Neural progenitor cell (in vitro differentiated cells): ENCODE results near the gene RMND5A. TPM values are rescaled to one million over a fixed set of nuclear protein-coding genes. Genes with fewer than 3 reads are reported as not detected.

ENCODE experiments used
- DNase-seq: peaks from one replicate; pipeline ENCODE4 v3.0.0-alpha.2; 2016; ENCODE audit warnings: low spot score
- H2AFZ ChIP-seq: fragments of 200-600 bp; sonication (generic); replicated peaks from 2 replicates; pipeline ENCODE4 v1.6.1; 2016; ENCODE audit warnings: antibody characterized with exemption
- H3F3A ChIP-seq: fragments of 200-600 bp; sonication (generic); 2 replicates; pipeline ENCODE4 v1.6.1; 2016; ENCODE audit warnings: antibody characterized with exemption, low read depth
- H3K27ac ChIP-seq: fragments of 200-600 bp; sonication (generic); 2 replicates; pipeline ENCODE4 v1.5.1; 2016; ENCODE audit warnings: mild to moderate bottlenecking
- H3K27me3 ChIP-seq: fragments of 200-600 bp; sonication (generic); 2 replicates; pipeline ENCODE4 v1.6.1; 2016; ENCODE audit warnings: mild to moderate bottlenecking, moderate library complexity
- H3K36me3 ChIP-seq: fragments of 200-600 bp; sonication (generic); 2 replicates; pipeline ENCODE4 v1.5.1; 2016
- H3K4me1 ChIP-seq: fragments of 200-600 bp; sonication (generic); 2 replicates; pipeline ENCODE4 v1.6.1; 2016; ENCODE audit warnings: mixed run types
- H3K4me2 ChIP-seq: fragments of 200-600 bp; sonication (generic); 2 replicates; pipeline ENCODE4 v1.6.1; 2016
- H3K4me3 ChIP-seq: fragments of 200-600 bp; sonication (generic); 2 replicates; pipeline ENCODE4 v1.5.1; 2016
- H3K79me2 ChIP-seq: fragments of 200-600 bp; sonication (generic); 2 replicates; pipeline ENCODE4 v1.6.1; 2016; ENCODE audit warnings: low read depth
- H3K9ac ChIP-seq: fragments of 200-600 bp; sonication (generic); 2 replicates; pipeline ENCODE4 v1.6.1; 2016
- H3K9me3 ChIP-seq: fragments of 200-600 bp; sonication (generic); 2 replicates; pipeline ENCODE4 v1.5.1; 2016; ENCODE audit warnings: low read depth
- H4K20me1 ChIP-seq: fragments of 200-600 bp; sonication (generic); 2 replicates; pipeline ENCODE4 v1.6.1; 2016; ENCODE audit warnings: low read depth
- H3K27ac Mint-ChIP-seq: 3 replicates; pipeline ENCODE4 v1.8.0; 2021; ENCODE audit warnings: mixed read lengths
- H3K27me3 Mint-ChIP-seq: 2 replicates; pipeline ENCODE4 v1.8.0; 2022; ENCODE audit warnings: low read depth, mild to moderate bottlenecking, inconsistent platforms, moderate library complexity, mixed read lengths; ENCODE audit not compliant: insufficient read depth
- H3K36me3 Mint-ChIP-seq: 3 replicates; pipeline ENCODE4 v1.8.0; 2021; ENCODE audit warnings: mixed read lengths
- H3K4me1 Mint-ChIP-seq: 3 replicates; pipeline ENCODE4 v1.8.0; 2021; ENCODE audit warnings: mixed read lengths
- H3K4me3 Mint-ChIP-seq: 3 replicates; pipeline ENCODE4 v1.8.0; 2021; ENCODE audit warnings: mild to moderate bottlenecking, moderate library complexity, mixed read lengths
- H3K9me3 Mint-ChIP-seq: 3 replicates; pipeline ENCODE4 v1.8.0; 2020; ENCODE audit warnings: mixed read lengths
- CTCF ChIP-seq: fragments of 200-600 bp; sonication (generic); IDR thresholded peaks from 2 replicates; pipeline ENCODE4 v1.5.1; 2017; ENCODE audit warnings: antibody characterized with exemption, mild to moderate bottlenecking
- EZH2 ChIP-seq: fragments of 200-600 bp; sonication (generic); IDR thresholded peaks from 2 replicates; pipeline ENCODE4 v1.6.1; 2017; ENCODE audit warnings: antibody characterized with exemption, mild to moderate bottlenecking, moderate library complexity
- EZH2phosphoT487 ChIP-seq: fragments of 200-600 bp; sonication (generic); IDR thresholded peaks from 2 replicates; pipeline ENCODE4 v1.6.1; 2017; ENCODE audit warnings: antibody characterized with exemption
- total RNA-seq: library from RNA; depleted of rRNA; stranded (reverse); fragments of >200 nt; gene quantifications from 2 replicates; pipeline ENCODE4 v1.2.3, GENCODE V29; 2015; ENCODE audit warnings: low replicate concordance

Gene RMND5A
- total RNA-seq, 1 donor from 2014 or later = 107 TPM

GRCh38 chr2:86753606-86754005 is 33.5 kb downstream of the RMND5A start:
- TF ChIP-seq EZH2phosphoT487 = no peak
- TF ChIP-seq CTCF = no peak
- no peak for TF ChIP-seq EZH2
- H3K9me3 Mint-ChIP-seq = peaks cover 23% of the 10 kb centered on the region
- H3K4me3 ChIP-seq = no peak overlapping the region
- H3F3A ChIP-seq = no peaks in the 10 kb centered on the region
- H4K20me1 ChIP-seq = no peaks in the 10 kb centered on the region
- no peak overlapping the region for H3K4me2 ChIP-seq
- no peak overlapping the region for H3K9ac ChIP-seq
- peaks cover 3% of the 10 kb centered on the region for H3K27me3 Mint-ChIP-seq
- H3K4me1 ChIP-seq = no peaks in the 10 kb centered on the region
- H3K4me1 Mint-ChIP-seq = no peaks in the 10 kb centered on the region
- peaks cover 42% of the 10 kb centered on the region for H3K36me3 ChIP-seq
- H3K27ac Mint-ChIP-seq = no peak overlapping the region
- peaks cover 55% of the 10 kb centered on the region for H3K79me2 ChIP-seq
- no peak overlapping the region for H2AFZ ChIP-seq
- peaks cover 64% of the 10 kb centered on the region for H3K36me3 Mint-ChIP-seq
- no peaks in the 10 kb centered on the region for H3K27me3 ChIP-seq
- DNase-seq = no peak
- no peak overlapping the region for H3K27ac ChIP-seq
- H3K4me3 Mint-ChIP-seq = no peak overlapping the region
- H3K9me3 ChIP-seq = peaks cover 9% of the 10 kb centered on the region

- no peak overlapping the region for H3K4me2 ChIP-seq
- Mint-ChIP-seq H3K27ac (no peak overlapping the region), H3K27me3 (peaks cover 3% of the 10 kb centered on the region), H3K4me3 (no peak overlapping the region), H3K36me3 (peaks cover 35% of the 10 kb centered on the region), H3K4me1 (no peaks in the 10 kb centered on the region), H3K9me3 (no peaks in the 10 kb centered on the region)
- peaks cover 2% of the 10 kb centered on the region for H3F3A ChIP-seq
- no peak overlapping the region for H3K27ac ChIP-seq
- H3K4me1 ChIP-seq = no peaks in the 10 kb centered on the region
- no peak overlapping the region for H3K9ac ChIP-seq
- H2AFZ ChIP-seq = no peak overlapping the region
- no peak overlapping the region for H3K4me3 ChIP-seq
- H3K27me3 ChIP-seq = no peaks in the 10 kb centered on the region
- TF ChIP-seq EZH2phosphoT487 = no peak
- TF ChIP-seq EZH2 = no peak
- TF ChIP-seq CTCF = no peak
- no peak for DNase-seq
- peaks cover 8% of the 10 kb centered on the region for H3K36me3 ChIP-seq
- peaks cover 48% of the 10 kb centered on the region for H3K79me2 ChIP-seq
- peaks cover 18% of the 10 kb centered on the region for H4K20me1 ChIP-seq
- no peaks in the 10 kb centered on the region for H3K9me3 ChIP-seq
Observed at GRCh38 chr2:86758405-86758804, 38.3 kb downstream of the RMND5A start.

GRCh38 chr2:86760371-86760770 is 40.3 kb downstream of the RMND5A start:
- Mint-ChIP-seq H3K4me3 (no peak overlapping the region), H3K4me1 (no peaks in the 10 kb centered on the region), H3K27ac (no peak overlapping the region), H3K9me3 (no peaks in the 10 kb centered on the region), H3K36me3 (peaks cover 25% of the 10 kb centered on the region), H3K27me3 (peaks cover 3% of the 10 kb centered on the region)
- no peaks in the 10 kb centered on the region for H3K36me3 ChIP-seq
- H3K27ac ChIP-seq = no peak overlapping the region
- H3K27me3 ChIP-seq = no peaks in the 10 kb centered on the region
- H3K9ac ChIP-seq = no peak overlapping the region
- H4K20me1 ChIP-seq = peaks cover 35% of the 10 kb centered on the region
- no peak overlapping the region for H3K4me2 ChIP-seq
- no peaks in the 10 kb centered on the region for H3K4me1 ChIP-seq
- TF ChIP-seq EZH2phosphoT487 (no peak), EZH2 (no peak), CTCF (no peak)
- peaks cover 8% of the 10 kb centered on the region for H3F3A ChIP-seq
- H3K9me3 ChIP-seq = no peaks in the 10 kb centered on the region
- DNase-seq = no peak
- H2AFZ ChIP-seq = no peak overlapping the region
- peaks cover 46% of the 10 kb centered on the region for H3K79me2 ChIP-seq
- no peak overlapping the region for H3K4me3 ChIP-seq
